AG08396 (cell line): ENCODE measurements around the gene PLA2G6.
"Not testable (repeated sequence)": the region's sequence is repeated elsewhere in the genome, so short reads cannot be mapped to it uniquely, and the experiment has no call there.

Experiments
- DNase-seq: peaks from one replicate; pipeline ENCODE4 v3.0.0; 2012; ENCODE audit warnings: low spot score, mixed read lengths

The PLA2G6 gene

GRCh38 chr22:38082986-38083710 is 98.5 kb downstream of the PLA2G6 start:
- DNase-seq, result no peak

GRCh38 chr22:38081941-38082828 is 99.4 kb downstream of the PLA2G6 start:
- DNase-seq, result no peak

GRCh38 chr22:38081636-38081940 is 100.0 kb downstream of the PLA2G6 start:
- DNase-seq, result no peak

- no peak for DNase-seq
These were observed 100.6 kb downstream of the PLA2G6 start for GRCh38 chr22:38080850-38081635.

- DNase-seq, result no peak
These were observed 101.2 kb downstream of the PLA2G6 start for GRCh38 chr22:38080474-38080849.

GRCh38 chr22:38079804-38080203 is 101.8 kb downstream of the PLA2G6 start:
- no peak for DNase-seq

GRCh38 chr22:38079208-38079607 is 102.4 kb downstream of the PLA2G6 start:
- DNase-seq, result not testable (repeated sequence)

- DNase-seq, result no peak
These were observed 103.4 kb downstream of the PLA2G6 start for GRCh38 chr22:38078046-38078840.

- DNase-seq, result no peak
These were observed 104.0 kb downstream of the PLA2G6 start for GRCh38 chr22:38077595-38077994.

- DNase-seq, result no peak
These were observed 104.5 kb downstream of the PLA2G6 start for GRCh38 chr22:38077096-38077495.

- no peak for DNase-seq
These were observed 105.7 kb downstream of the PLA2G6 start for GRCh38 chr22:38075961-38076360.

GRCh38 chr22:38075105-38075825 is 106.4 kb downstream of the PLA2G6 start:
- DNase-seq, result no peak

GRCh38 chr22:38074181-38075104 is 107.2 kb downstream of the PLA2G6 start:
- no peak for DNase-seq

- no peak for DNase-seq
These were observed 108.2 kb downstream of the PLA2G6 start for GRCh38 chr22:38073150-38074130.

GRCh38 chr22:38072322-38073149 is 109.1 kb downstream of the PLA2G6 start:
- DNase-seq, result no peak

GRCh38 chr22:38071421-38072321 is 110.0 kb downstream of the PLA2G6 start:
- no peak for DNase-seq
